OCI-LY7 (cell line): Measurements from ENCODE around the gene ELK4. TPM values are rescaled to one million over a fixed set of nuclear protein-coding genes. Genes with fewer than 3 reads are reported as not detected.

ENCODE experiments used
- BruUV-seq: library from RNA; stranded (reverse); fragments of 400-500 nt; replicated peaks from 2 replicates; lab custom pipeline; 2021; lab: Mats Ljungman, UMichigan
- CTCF ChIA-PET: fragments of 300-600 bp; sonication (Branson Sonifier 250); formaldehyde crosslinking; loops from one replicate; lab custom pipeline; 2022; ENCODE audit warnings: antibody characterized with exemption; ENCODE audit not compliant: unreplicated experiment; lab: Charles Lee
- POLR2A ChIA-PET: fragments of 300-600 bp; sonication (Branson Sonifier 250); formaldehyde crosslinking; loops from one replicate; lab custom pipeline; 2022; ENCODE audit warnings: antibody characterized with exemption; lab: Charles Lee
- DNase-seq: peaks from one replicate; pipeline ENCODE4 v3.0.0-alpha.2; 2015; ENCODE audit warnings: low spot score
- H2AFZ ChIP-seq: fragments of 200-600 bp; sonication (generic), shearing (Covaris generic); 2 replicates; pipeline ENCODE4 v1.6.1; 2014; ENCODE audit warnings: mild to moderate bottlenecking, antibody characterized with exemption, low read length, moderate library complexity
- H3K27ac ChIP-seq: fragments of 200-600 bp; sonication (generic); 2 replicates; pipeline ENCODE4 v1.5.1; 2014; ENCODE audit warnings: mixed run types, low read depth, mild to moderate bottlenecking, moderate library complexity, low read length, inconsistent platforms; ENCODE audit not compliant: poor library complexity, severe bottlenecking
- H3K36me3 ChIP-seq: fragments of 200-600 bp; sonication (generic); 2 replicates; pipeline ENCODE4 v1.6.1; 2014; ENCODE audit warnings: mild to moderate bottlenecking, antibody characterized with exemption, low read length, moderate library complexity, mixed read lengths; ENCODE audit not compliant: insufficient read depth
- H3K4me1 ChIP-seq: fragments of 200-600 bp; sonication (generic); 2 replicates; pipeline ENCODE4 v1.5.1; 2014; ENCODE audit warnings: mild to moderate bottlenecking, low read length; ENCODE audit not compliant: insufficient read depth, poor library complexity, severe bottlenecking
- H3K4me2 ChIP-seq: fragments of 200-600 bp; sonication (generic); 2 replicates; pipeline ENCODE4 v1.6.1; 2014; ENCODE audit warnings: mild to moderate bottlenecking, low read length
- H3K4me3 ChIP-seq: fragments of 200-600 bp; sonication (generic); 2 replicates; pipeline ENCODE4 v1.5.1; 2014; ENCODE audit warnings: mild to moderate bottlenecking, low read depth, low read length; ENCODE audit not compliant: poor library complexity, severe bottlenecking
- H3K79me2 ChIP-seq: fragments of 200-600 bp; sonication (generic); 2 replicates; pipeline ENCODE4 v1.6.1; 2016; ENCODE audit warnings: low read depth, mild to moderate bottlenecking, low read length, moderate library complexity, mixed read lengths; ENCODE audit not compliant: insufficient read depth
- H3K9me2 ChIP-seq: fragments of 200-600 bp; sonication (generic); 2 replicates; pipeline ENCODE4 v1.6.1; 2016; ENCODE audit warnings: mild to moderate bottlenecking, low read length, mixed read lengths; ENCODE audit not compliant: insufficient read depth
- H3K9me3 ChIP-seq: fragments of 200-600 bp; sonication (generic); 2 replicates; pipeline ENCODE4 v1.6.1; 2014; ENCODE audit warnings: mild to moderate bottlenecking, mixed run types, low read length, mixed read lengths
- H4K20me1 ChIP-seq: fragments of 200-600 bp; sonication (generic); 2 replicates; pipeline ENCODE4 v1.6.1; 2014; ENCODE audit warnings: mild to moderate bottlenecking, antibody characterized with exemption, low read length, moderate library complexity, mixed read lengths; ENCODE audit not compliant: insufficient read depth
- EZH2phosphoT487 ChIP-seq: fragments of 200-600 bp; sonication (generic); IDR thresholded peaks from 2 replicates; pipeline ENCODE4 v1.6.1; 2018; ENCODE audit warnings: low read depth, borderline replicate concordance, mild to moderate bottlenecking, mixed run types, antibody characterized with exemption, low read length, moderate library complexity, mixed read lengths
- intact Hi-C: fragments of 100-400 bp; cut with micrococcal nuclease; formaldehyde crosslinking; loops from one replicate; pipeline ENCODE4 v1.10.0; 2022; ENCODE audit not compliant: unreplicated experiment
- total RNA-seq, 2 experiments: library from RNA; depleted of rRNA in 1 of 2; stranded (reverse); fragments of >200 nt in 1 of 2; shearing (Covaris generic) in 1 of 2; gene quantifications; 2 replicates each; pipeline ENCODE4 v1.2.3, GENCODE V29; 2014 to 2022
- TF ChIP-seq, protein P1 (sequence below): fragments of 200-600 bp; sonication (generic); conservative IDR thresholded peaks from 2 replicates; pipeline ENCODE4 v1.5.1; 2014; ENCODE audit warnings: mild to moderate bottlenecking, antibody characterized with exemption, low read length, moderate library complexity, mixed read lengths

The ELK4 gene
- total RNA-seq, 2 experiments from 2014 or later, result 26.4 to 88.3 TPM

DNA sequence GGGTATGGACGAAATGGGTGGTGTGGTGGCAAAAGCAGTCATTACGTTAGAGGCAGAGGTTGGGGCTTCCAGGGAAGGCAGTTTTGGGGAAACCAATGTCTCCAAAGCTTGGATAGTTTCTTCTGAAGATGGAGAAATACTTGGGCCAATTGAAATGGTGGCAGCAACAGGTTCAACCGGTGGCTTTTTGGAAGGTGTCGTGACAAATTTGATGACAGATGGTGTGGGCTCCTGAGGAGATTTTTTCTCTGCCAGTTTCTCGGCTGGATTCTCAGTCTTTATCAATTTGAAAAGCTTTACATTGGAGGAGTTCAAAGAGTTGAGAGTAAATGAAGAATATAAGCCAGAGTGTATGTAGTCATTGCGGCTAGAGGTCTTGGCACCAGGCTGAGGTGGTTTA is 11.5 kb downstream of the ELK4 start:
- Histone ChIP-seq H3K9me3 (no peaks in the 10 kb centered on the region), H3K4me1 (peaks cover 10% of the 10 kb centered on the region), H3K27ac (no peak overlapping the region), H3K4me2 (no peak overlapping the region), H3K4me3 (no peak overlapping the region), H2AFZ (no peak overlapping the region), H3K9me2 (no peaks in the 10 kb centered on the region), H3K36me3 (peaks cover 100% of the 10 kb centered on the region), H4K20me1 (peaks cover 12% of the 10 kb centered on the region), H3K79me2 (peaks cover 76% of the 10 kb centered on the region)
- TSS peak; percentile 48 for BruUV-seq
- no peak for TF ChIP-seq EZH2phosphoT487
- TF ChIP-seq, protein P1, sequence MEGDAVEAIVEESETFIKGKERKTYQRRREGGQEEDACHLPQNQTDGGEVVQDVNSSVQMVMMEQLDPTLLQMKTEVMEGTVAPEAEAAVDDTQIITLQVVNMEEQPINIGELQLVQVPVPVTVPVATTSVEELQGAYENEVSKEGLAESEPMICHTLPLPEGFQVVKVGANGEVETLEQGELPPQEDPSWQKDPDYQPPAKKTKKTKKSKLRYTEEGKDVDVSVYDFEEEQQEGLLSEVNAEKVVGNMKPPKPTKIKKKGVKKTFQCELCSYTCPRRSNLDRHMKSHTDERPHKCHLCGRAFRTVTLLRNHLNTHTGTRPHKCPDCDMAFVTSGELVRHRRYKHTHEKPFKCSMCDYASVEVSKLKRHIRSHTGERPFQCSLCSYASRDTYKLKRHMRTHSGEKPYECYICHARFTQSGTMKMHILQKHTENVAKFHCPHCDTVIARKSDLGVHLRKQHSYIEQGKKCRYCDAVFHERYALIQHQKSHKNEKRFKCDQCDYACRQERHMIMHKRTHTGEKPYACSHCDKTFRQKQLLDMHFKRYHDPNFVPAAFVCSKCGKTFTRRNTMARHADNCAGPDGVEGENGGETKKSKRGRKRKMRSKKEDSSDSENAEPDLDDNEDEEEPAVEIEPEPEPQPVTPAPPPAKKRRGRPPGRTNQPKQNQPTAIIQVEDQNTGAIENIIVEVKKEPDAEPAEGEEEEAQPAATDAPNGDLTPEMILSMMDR, result no peak
- POLR2A ChIA-PET, result no interaction called here
- intact Hi-C loops, result no loop called here
- DNase-seq, result no peak
- CTCF ChIA-PET, result no interaction called here

DNA sequence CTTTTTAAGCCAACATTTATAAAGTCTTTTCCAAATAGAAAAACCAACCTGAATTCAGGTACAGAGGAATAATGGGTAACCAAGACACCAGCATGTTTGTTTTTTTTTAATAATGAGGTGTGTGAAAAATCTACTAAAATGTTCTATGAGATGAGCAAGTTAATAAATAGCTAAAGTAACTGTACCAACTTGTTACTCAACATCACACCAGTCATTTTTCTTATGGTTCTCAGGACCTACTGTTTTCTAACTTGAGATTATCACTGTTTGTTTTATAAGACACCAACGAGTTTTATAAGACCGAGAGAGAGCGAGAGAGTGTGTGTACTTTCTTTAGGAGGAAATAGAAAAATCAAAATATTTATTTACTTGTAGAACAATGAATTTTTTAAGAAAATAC is 12.4 kb downstream of the ELK4 start:
- ChIA-PET CTCF (no interaction called here), POLR2A (interaction anchor here (0.6 to 2.0 kb wide), 4 partner anchors 9 to 295 kb away, joined by 3 to 6 read pairs (median 6); partner anchors contain the start of gene ELK4)
- H3K4me1 ChIP-seq, result peaks cover 8% of the 10 kb centered on the region
- H2AFZ ChIP-seq, result no peak overlapping the region
- H3K27ac ChIP-seq, result no peak overlapping the region
- peaks cover 73% of the 10 kb centered on the region for H3K79me2 ChIP-seq
- H3K4me2 ChIP-seq, result no peak overlapping the region
- no peak for DNase-seq
- H3K4me3 ChIP-seq, result no peak overlapping the region
- no peaks in the 10 kb centered on the region for H3K9me3 ChIP-seq
- H3K36me3 ChIP-seq, result peaks cover 100% of the 10 kb centered on the region
- no peak for TF ChIP-seq EZH2phosphoT487
- TF ChIP-seq, protein P1, result no peak
- peaks cover 12% of the 10 kb centered on the region for H4K20me1 ChIP-seq
- no peaks in the 10 kb centered on the region for H3K9me2 ChIP-seq
- intact Hi-C loops, result no loop called here
- no TSS peak for BruUV-seq

DNA sequence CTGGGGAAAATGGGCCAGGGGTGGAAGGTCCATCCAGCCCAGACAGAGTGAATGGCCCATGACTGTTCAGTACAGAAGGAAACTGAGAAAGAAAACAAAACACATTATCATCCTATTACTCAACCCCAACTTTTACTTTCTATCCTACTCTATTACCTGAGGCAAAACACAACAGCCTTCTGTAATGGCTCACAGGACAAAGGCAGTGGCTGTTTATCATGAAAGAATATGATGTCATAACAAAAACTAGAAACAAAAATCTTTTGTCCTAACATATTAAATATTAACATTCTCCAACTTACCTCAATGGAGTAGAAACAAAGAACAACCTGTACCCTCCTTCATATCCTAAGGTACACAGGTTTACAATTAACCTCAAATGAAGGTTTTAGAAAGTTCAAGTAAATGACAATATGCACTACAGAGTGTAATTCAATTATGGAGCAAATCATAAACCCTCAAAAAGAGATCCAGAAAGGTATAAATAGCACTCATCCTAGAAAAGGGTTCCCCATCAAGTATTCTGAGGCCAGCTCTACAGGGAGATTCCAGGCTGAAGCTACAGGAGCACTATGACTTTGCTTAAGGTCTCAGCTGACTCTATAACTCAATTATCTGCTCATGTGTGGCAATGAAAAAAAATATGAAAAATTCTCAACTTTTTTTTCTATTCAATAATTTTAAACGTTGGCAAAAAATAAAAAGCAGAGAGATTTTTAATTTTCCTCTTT is 15.1 kb downstream of the ELK4 start:
- Histone ChIP-seq H3K4me1 (peaks cover 16% of the 10 kb centered on the region), H3K9me2 (no peaks in the 10 kb centered on the region), H3K9me3 (no peaks in the 10 kb centered on the region), H3K27ac (no peak overlapping the region), H3K79me2 (peaks cover 73% of the 10 kb centered on the region), H2AFZ (no peak overlapping the region), H3K4me3 (no peak overlapping the region), H3K36me3 (peaks cover 97% of the 10 kb centered on the region), H3K4me2 (no peak overlapping the region), H4K20me1 (peaks cover 10% of the 10 kb centered on the region; the same call in 1 of the 2 replicates)
- no peak for TF ChIP-seq EZH2phosphoT487
- TF ChIP-seq, protein P1, result no peak
- no TSS peak for BruUV-seq
- CTCF ChIA-PET, result no interaction called here
- intact Hi-C loops, result no loop called here
- DNase-seq, result no peak
- POLR2A ChIA-PET, result interaction anchor here (1.0 to 1.1 kb wide), 2 partner anchors 21 to 25 kb away, joined by 3 to 4 read pairs; no protein-coding TSS in a partner anchor
